ENCODE measurements around the gene HPSE2. TPM values are rescaled to one million over a fixed set of nuclear protein-coding genes. Genes with fewer than 3 reads are reported as not detected.

HPSE2 gene
- total RNA-seq, 4 donors from 2014 or later, result not detected

- Histone ChIP-seq H3K4me1 (no peaks in the 10 kb centered on the region), H3K27me3 (no peaks in the 10 kb centered on the region), H3K27ac (no peak overlapping the region), H3K36me3 (no peaks in the 10 kb centered on the region), H3K9me3 (no peaks in the 10 kb centered on the region), H3K4me3 (replicated peaks in 1 of 3) (no peak overlapping the region)
- 87 to 91% methylated on average over 3 of the region's 3 CpGs for WGBS, 2 donors
- TF ChIP-seq CTCF (IDR thresholded peaks at IDR 0.05), result no peak
- no peak for TF ChIP-seq POLR2A (IDR thresholded peaks at IDR 0.05)
- no peak for DNase-seq
- intact Hi-C loops (cut with DNase I), result no loop called here
Measured at GRCh38 chr10:99123336-99123735, 112.3 kb downstream of the HPSE2 start.

- Histone ChIP-seq H3K4me1 (no peaks in the 10 kb centered on the region), H3K27me3 (no peaks in the 10 kb centered on the region), H3K9me3 (no peaks in the 10 kb centered on the region), H3K36me3 (no peaks in the 10 kb centered on the region), H3K27ac (no peak overlapping the region), H3K4me3 (replicated peaks in 1 of 3) (no peak overlapping the region)
- DNase-seq, result no peak
- intact Hi-C loops (cut with DNase I), result no loop called here
- no peak for TF ChIP-seq CTCF (IDR thresholded peaks at IDR 0.05)
- TF ChIP-seq POLR2A (IDR thresholded peaks at IDR 0.05), result no peak
Measured at GRCh38 chr10:99119258-99119748, 116.3 kb downstream of the HPSE2 start.

GRCh38 chr10:99115703-99116102 lies 119.9 kb downstream of the HPSE2 start:
- no peaks in the 10 kb centered on the region for H3K9me3 ChIP-seq
- TF ChIP-seq CTCF (IDR thresholded peaks at IDR 0.05) (no peak), POLR2A (IDR thresholded peaks at IDR 0.05) (no peak)
- intact Hi-C loops (cut with DNase I), result no loop called here
- no peak overlapping the region for H3K27ac ChIP-seq
- DNase-seq, result no peak
- H3K4me3 ChIP-seq (replicated peaks in 1 of 3), result no peak overlapping the region
- no peaks in the 10 kb centered on the region for H3K27me3 ChIP-seq
- no peaks in the 10 kb centered on the region for H3K4me1 ChIP-seq
- no peaks in the 10 kb centered on the region for H3K36me3 ChIP-seq

- 83 to 85% methylated on average over 2 of the region's 2 CpGs for WGBS, 2 donors
- no peaks in the 10 kb centered on the region for H3K4me1 ChIP-seq
- H3K9me3 ChIP-seq, result no peaks in the 10 kb centered on the region
- intact Hi-C loops (cut with DNase I), result no loop called here
- H3K4me3 ChIP-seq (replicated peaks in 1 of 3), result no peak overlapping the region
- no peak for DNase-seq
- no peak overlapping the region for H3K27ac ChIP-seq
- no peaks in the 10 kb centered on the region for H3K27me3 ChIP-seq
- H3K36me3 ChIP-seq, result no peaks in the 10 kb centered on the region
- no peak for TF ChIP-seq CTCF (IDR thresholded peaks at IDR 0.05)
- TF ChIP-seq POLR2A (IDR thresholded peaks at IDR 0.05), result no peak
Measured at GRCh38 chr10:99085358-99085757, 150.3 kb downstream of the HPSE2 start.

GRCh38 chr10:99084161-99084560 lies 151.5 kb downstream of the HPSE2 start:
- TF ChIP-seq POLR2A (IDR thresholded peaks at IDR 0.05) (no peak), CTCF (IDR thresholded peaks at IDR 0.05) (no peak)
- 57 to 70% methylated on average over 3 of the region's 3 CpGs for WGBS, 2 donors
- no peak for DNase-seq
- Histone ChIP-seq H3K36me3 (no peaks in the 10 kb centered on the region), H3K27me3 (no peaks in the 10 kb centered on the region), H3K9me3 (no peaks in the 10 kb centered on the region), H3K27ac (no peak overlapping the region), H3K4me3 (replicated peaks in 1 of 3) (no peak overlapping the region), H3K4me1 (no peaks in the 10 kb centered on the region)
- intact Hi-C loops (cut with DNase I), result no loop called here
